Right lobe of liver (tissue), 6 donors: ENCODE results near the gene VAV3. TPM values are rescaled to one million over a fixed set of nuclear protein-coding genes. Genes with fewer than 3 reads are reported as not detected.
"Not testable (repeated sequence)": the region's sequence is repeated elsewhere in the genome, so short reads cannot be mapped to it uniquely, and the experiment has no call there.

ENCODE experiments used
- ATAC-seq, 4 donors: fragments of 200-7000 bp; cut with Tn5 transposase; one replicate each; pipeline ENCODE4 v1.9.1; 2020; ENCODE audit warnings: mild to moderate bottlenecking in 4 of 4, moderate library complexity in 4 of 4
- DNase-seq, 3 donors: peaks; one replicate each; pipeline ENCODE4 v3.0.0-alpha.2; 2020
- H3K27ac ChIP-seq, 3 donors: fragments of 200-600 bp; one replicate each; pipeline ENCODE4 v1.8.0; 2022
- H3K27me3 ChIP-seq, 2 donors: fragments of 200-600 bp; one replicate each; pipeline ENCODE4 v1.8.0; 2022
- H3K36me3 ChIP-seq, 4 donors: fragments of 200-600 bp; sonication (generic) in 1 of 4; one replicate each; pipeline versions ENCODE4 v1.5.1 to v1.8.0; 2017 to 2022; ENCODE audit warnings: control low read depth in 1 of 4
- H3K4me1 ChIP-seq, 4 donors: fragments of 200-600 bp; sonication (generic) in 1 of 4; one replicate each; pipeline versions ENCODE4 v1.5.1 to v1.8.0; 2017 to 2022; ENCODE audit warnings: control low read depth in 1 of 4
- H3K4me3 ChIP-seq, 3 donors: fragments of 200-600 bp; one replicate each; pipeline ENCODE4 v1.8.0; 2022
- H3K9me3 ChIP-seq, 4 donors: fragments of 200-600 bp; sonication (generic) in 1 of 4; one replicate each; pipeline versions ENCODE4 v1.5.1 to v1.8.0; 2017 to 2022; ENCODE audit warnings: control low read depth in 1 of 4
- CTCF ChIP-seq, 4 donors: fragments of 200-600 bp in 3 of 4; fragments of 450-650 bp in 1 of 4; IDR thresholded peaks; one replicate each; pipeline versions ENCODE4 v1.5.1 to v1.8.0; 2016 to 2022; ENCODE audit warnings: antibody characterized with exemption in 4 of 4, mild to moderate bottlenecking in 2 of 4
- POLR2A ChIP-seq: fragments of 450-650 bp; IDR thresholded peaks from one replicate; pipeline ENCODE4 v1.6.1; 2017; ENCODE audit warnings: antibody characterized with exemption, mild to moderate bottlenecking
- WGBS: methylation state at CpG from one replicate; pipeline ENCODE4 v1.1.6; 2018; ENCODE audit warnings: low coverage, low lambda C conversion rate; ENCODE audit not compliant: insufficient coverage; ENCODE audit errors: missing lambda C conversion rate; 5-methylcytosine and 5-hydroxymethylcytosine counted together
- intact Hi-C, 2 donors: fragments of 100-400 bp; cut with DNase I; formaldehyde crosslinking; loops; one replicate each; pipeline versions ENCODE4 v1.11.2 to v1.14.1; 2022
- total RNA-seq, 6 experiments: library from RNA; depleted of rRNA in 2 of 6; stranded (reverse); fragments of >200 nt in 2 of 6; fragmentation: NEBNext Ultra II Directional in 3 of 6; extraction: Animal tissue kit (Norgen Biotek cat#: 25700) in 3 of 6; gene quantifications; one replicate each; pipeline versions ENCODE4 v1.1.0 to v1.2.4, GENCODE V29; 2016 to 2023
- donor health status: DM: no; HTN: yes; CAD: no.
- donor health status: DM: no; HTN: no; CAD: no.
- donor health status: DM: no; HTN: no; CAD: no.
- donor health status: DM: no; HTN: yes; CAD: no.
- donor health status: DM: no; HTN: yes; CAD: no.

Gene VAV3
- total RNA-seq, 6 experiments from 2014 or later = 0.77 to 3.6 (median 1.5) TPM

GRCh38 chr1:108009603-108010195 lies 44.7 kb upstream of the VAV3 start:
- intact Hi-C loops = no loop called here
- DNase-seq (no peak), ATAC-seq (no peak)
- Histone ChIP-seq H3K4me1 (no peaks in the 10 kb centered on the region), H3K27me3 (no peaks in the 10 kb centered on the region), H3K36me3 (no peaks in the 10 kb centered on the region), H3K9me3 (no peaks in the 10 kb centered on the region), H3K27ac (no peak overlapping the region), H3K4me3 (no peak overlapping the region)
- no peak for TF ChIP-seq POLR2A
- TF ChIP-seq CTCF (IDR thresholded peaks at IDR 0.05) = no peak

DNA sequence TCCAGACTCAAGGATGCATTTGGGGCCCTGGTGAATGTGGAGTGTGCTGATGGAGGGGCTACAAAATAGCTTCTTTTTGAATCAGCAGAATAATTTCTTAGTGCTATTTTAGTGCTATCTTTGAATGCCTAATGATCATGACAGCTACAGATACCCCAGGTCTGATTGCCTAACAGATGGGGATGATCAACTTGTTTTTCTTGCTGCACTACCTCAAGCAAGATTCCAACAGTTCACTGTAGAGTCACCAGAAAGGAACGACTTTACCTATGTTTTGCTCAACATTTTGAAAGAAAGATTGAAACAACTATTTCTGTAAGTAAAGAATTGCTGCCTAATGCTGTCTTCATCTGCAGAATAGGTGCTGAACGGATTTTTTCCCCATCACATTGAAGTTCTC lies 42.6 kb upstream of the VAV3 start:
- TF ChIP-seq CTCF (IDR thresholded peaks at IDR 0.05) (no peak), POLR2A (no peak)
- WGBS = 31% methylated on average over 2 of the region's 2 CpGs
- no peak overlapping the region for H3K4me3 ChIP-seq
- intact Hi-C loops = no loop called here
- H3K27ac ChIP-seq = no peak overlapping the region
- DNase-seq (no peak), ATAC-seq (no peak)
- H3K36me3 ChIP-seq = no peaks in the 10 kb centered on the region
- no peaks in the 10 kb centered on the region for H3K27me3 ChIP-seq
- H3K4me1 ChIP-seq = no peaks in the 10 kb centered on the region
- no peaks in the 10 kb centered on the region for H3K9me3 ChIP-seq

DNA sequence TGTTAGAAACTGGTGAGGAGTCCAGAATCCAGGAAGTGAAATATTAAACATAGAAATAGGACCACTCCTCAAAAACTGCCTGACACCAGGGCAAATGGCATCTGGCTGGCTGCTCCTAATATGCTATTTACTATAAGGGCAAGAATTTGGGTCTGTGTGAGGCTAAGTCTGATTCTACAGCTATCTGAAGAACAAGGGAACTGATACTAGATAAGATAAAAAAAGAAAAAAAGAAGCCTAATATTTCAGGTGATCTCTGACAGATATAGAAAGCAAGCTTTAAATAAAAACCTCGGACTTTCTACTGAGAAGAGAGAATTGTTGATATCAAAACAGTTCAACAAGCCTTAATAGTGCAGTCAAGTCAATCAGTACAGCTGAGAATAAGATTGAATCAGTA lies 42.1 kb upstream of the VAV3 start:
- TF ChIP-seq CTCF (IDR thresholded peaks at IDR 0.05) (no peak), POLR2A (no peak)
- ATAC-seq = no peak
- WGBS = 45% methylated on average over 1 of the region's 1 CpG
- Histone ChIP-seq H3K9me3 (no peaks in the 10 kb centered on the region), H3K4me1 (no peaks in the 10 kb centered on the region), H3K4me3 (no peak overlapping the region), H3K27me3 (no peaks in the 10 kb centered on the region), H3K27ac (no peak overlapping the region), H3K36me3 (no peaks in the 10 kb centered on the region)
- DNase-seq = no peak
- intact Hi-C loops = no loop called here

DNA sequence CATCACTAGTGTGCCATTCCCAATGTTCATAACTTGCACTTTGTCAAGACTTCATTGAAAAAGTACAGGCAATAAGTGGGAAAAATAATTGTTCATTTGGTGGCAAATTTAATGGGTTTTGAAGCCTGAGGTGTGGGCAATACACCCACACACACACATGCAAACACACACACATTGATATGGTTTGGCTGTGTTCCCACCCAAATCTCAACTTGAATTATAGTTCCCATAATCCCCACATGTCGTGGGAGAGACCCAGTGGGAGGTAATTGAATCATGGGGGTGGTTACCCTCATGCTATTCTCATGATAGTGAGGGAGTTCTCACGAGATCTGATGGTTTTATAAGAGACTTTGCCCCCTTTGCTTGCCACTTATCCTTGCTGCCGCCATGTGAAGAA lies 39.9 kb upstream of the VAV3 start:
- DNase-seq, H3K9me3 ChIP-seq, intact Hi-C loops, H3K4me3 ChIP-seq, H3K4me1 ChIP-seq, H3K27me3 ChIP-seq, H3K36me3 ChIP-seq, H3K27ac ChIP-seq, ATAC-seq: not testable (repeated sequence)
- 64% methylated on average over 3 of the region's 3 CpGs for WGBS

GRCh38 chr1:108000620-108001111 lies 35.7 kb upstream of the VAV3 start:
- DNase-seq = peak in 2 of 3 donors; percentile 25 to 50
- H3K4me3 ChIP-seq = no peak overlapping the region
- intact Hi-C loops = no loop called here
- TF ChIP-seq POLR2A (no peak), CTCF (IDR thresholded peaks at IDR 0.05) (no peak)
- 6% methylated on average over 2 of the region's 2 CpGs for WGBS
- no peak overlapping the region for H3K27ac ChIP-seq
- no peaks in the 10 kb centered on the region for H3K9me3 ChIP-seq
- no peak for ATAC-seq
- no peaks in the 10 kb centered on the region for H3K36me3 ChIP-seq
- no peaks in the 10 kb centered on the region for H3K4me1 ChIP-seq
- no peaks in the 10 kb centered on the region for H3K27me3 ChIP-seq
